H9 (cell line): ENCODE results near the gene ADGRA1. TPM values are rescaled to one million over a fixed set of nuclear protein-coding genes. Genes with fewer than 3 reads are reported as not detected.

Experiments used
- DNase-seq: peaks from one replicate; pipeline ENCODE4 v3.0.0-alpha.2; 2017
- H2AFZ ChIP-seq: one replicate; pipeline ENCODE4 v1.6.1; 2013; ENCODE audit warnings: mild to moderate bottlenecking, low read length, control low read depth, moderate library complexity
- H2AK5ac ChIP-seq: 2 replicates; pipeline ENCODE4 v1.6.1; 2013; ENCODE audit warnings: low read length, control low read depth, mixed read lengths; ENCODE audit not compliant: insufficient read length
- H2BK120ac ChIP-seq: one replicate; pipeline ENCODE4 v1.6.1; 2013; ENCODE audit warnings: low read depth, mild to moderate bottlenecking, low read length, control low read depth, inconsistent platforms; ENCODE audit not compliant: poor library complexity, severe bottlenecking
- H2BK12ac ChIP-seq: 2 replicates; pipeline ENCODE4 v1.6.1; 2013; ENCODE audit warnings: low read length, control low read depth, mixed read lengths, low read depth; ENCODE audit not compliant: insufficient read length
- H2BK15ac ChIP-seq: 2 replicates; pipeline ENCODE4 v1.6.1; 2013; ENCODE audit warnings: low read depth, low read length, control low read depth
- H2BK20ac ChIP-seq: one replicate; pipeline ENCODE4 v1.6.1; 2013; ENCODE audit warnings: low read depth, mild to moderate bottlenecking, low read length, control low read depth, inconsistent platforms; ENCODE audit not compliant: poor library complexity, severe bottlenecking
- H2BK5ac ChIP-seq: 2 replicates; pipeline ENCODE4 v1.6.1; 2013; ENCODE audit warnings: low read length, control low read depth, mixed read lengths; ENCODE audit not compliant: insufficient read length
- H3K14ac ChIP-seq: 2 replicates; pipeline ENCODE4 v1.6.1; 2013; ENCODE audit warnings: low read length, control low read depth; ENCODE audit not compliant: insufficient read depth
- H3K18ac ChIP-seq: 2 replicates; pipeline ENCODE4 v1.6.1; 2013; ENCODE audit warnings: low read depth, mild to moderate bottlenecking, mixed read lengths, low read length, control low read depth; ENCODE audit not compliant: insufficient read length
- H3K23ac ChIP-seq: 2 replicates; pipeline ENCODE4 v1.6.1; 2013; ENCODE audit warnings: low read length, control low read depth, mixed read lengths, low read depth; ENCODE audit not compliant: insufficient read length
- H3K23me2 ChIP-seq: 2 replicates; pipeline ENCODE4 v1.6.1; 2013; ENCODE audit warnings: low read depth, mild to moderate bottlenecking, mixed read lengths, low read length, control low read depth; ENCODE audit not compliant: insufficient read length, poor library complexity, severe bottlenecking
- H3K27ac ChIP-seq: 2 replicates; pipeline ENCODE4 v1.5.1; 2013; ENCODE audit warnings: low read length, control low read depth, mixed read lengths, low read depth; ENCODE audit not compliant: insufficient read length
- H3K27me3 ChIP-seq: 2 replicates; pipeline ENCODE4 v1.6.1; 2013; ENCODE audit warnings: low read length, control low read depth, inconsistent platforms; ENCODE audit not compliant: insufficient read depth
- H3K4ac ChIP-seq: 2 replicates; pipeline ENCODE4 v1.6.1; 2013; ENCODE audit warnings: low read depth, mild to moderate bottlenecking, control low read depth, inconsistent platforms, low read length, moderate library complexity
- H3K4me1 ChIP-seq: 2 replicates; pipeline ENCODE4 v1.6.1; 2013; ENCODE audit warnings: low read length, control low read depth, inconsistent platforms; ENCODE audit not compliant: insufficient read depth
- H3K4me2 ChIP-seq: 2 replicates; pipeline ENCODE4 v1.6.1; 2013; ENCODE audit warnings: low read length, control low read depth, mixed read lengths; ENCODE audit not compliant: insufficient read length, insufficient read depth
- H3K56ac ChIP-seq: 2 replicates; pipeline ENCODE4 v1.6.1; 2013; ENCODE audit warnings: low read depth, mild to moderate bottlenecking, mixed read lengths, low read length, control low read depth; ENCODE audit not compliant: insufficient read length
- H3K79me1 ChIP-seq: 2 replicates; pipeline ENCODE4 v1.6.1; 2013; ENCODE audit warnings: low read depth, mild to moderate bottlenecking, moderate library complexity, low read length, control low read depth, inconsistent platforms; ENCODE audit not compliant: insufficient read depth, poor library complexity, severe bottlenecking
- H3K79me2 ChIP-seq: 2 replicates; pipeline ENCODE4 v1.6.1; 2013; ENCODE audit warnings: low read length, control low read depth, inconsistent platforms; ENCODE audit not compliant: insufficient read depth
- H3K9ac ChIP-seq: 2 replicates; pipeline ENCODE4 v1.6.1; 2013; ENCODE audit warnings: low read length, control low read depth, mixed read lengths; ENCODE audit not compliant: insufficient read length; ENCODE audit errors: extremely low read depth
- H3K9me3 ChIP-seq: one replicate; pipeline ENCODE4 v1.6.1; 2013; ENCODE audit warnings: low read depth, low read length, inconsistent platforms; ENCODE audit not compliant: control insufficient read depth
- H3T11ph ChIP-seq: one replicate; pipeline ENCODE4 v1.6.1; 2013; ENCODE audit warnings: mild to moderate bottlenecking, low read length, control low read depth, inconsistent platforms
- H4K20me1 ChIP-seq: one replicate; pipeline ENCODE4 v1.6.1; 2013; ENCODE audit not compliant: control insufficient read depth, insufficient read length, insufficient read depth
- H4K5ac ChIP-seq: 2 replicates; pipeline ENCODE4 v1.6.1; 2013; ENCODE audit warnings: low read depth, mild to moderate bottlenecking, mixed read lengths, low read length, control low read depth; ENCODE audit not compliant: insufficient read length
- H4K8ac ChIP-seq: replicated peaks from 2 replicates; pipeline ENCODE4 v1.6.1; 2013; ENCODE audit warnings: low read length, control low read depth, mixed read lengths, low read depth; ENCODE audit not compliant: insufficient read length
- H4K91ac ChIP-seq: 2 replicates; pipeline ENCODE4 v1.6.1; 2013; ENCODE audit warnings: low read depth, mild to moderate bottlenecking, moderate library complexity, mixed read lengths, low read length, control low read depth; ENCODE audit not compliant: insufficient read length
- H3K27ac Mint-ChIP-seq, 3 experiments: 2 replicates in 2 of 3; 3 replicates in 1 of 3; pipeline ENCODE4 v1.8.0; 2020 to 2021; ENCODE audit warnings: mixed read lengths in 3 of 3, mild to moderate bottlenecking in 1 of 3, moderate library complexity in 1 of 3
- H3K27me3 Mint-ChIP-seq: 2 replicates; pipeline ENCODE4 v1.8.0; 2021; ENCODE audit warnings: low read depth, mild to moderate bottlenecking, moderate library complexity, mixed read lengths
- H3K36me3 Mint-ChIP-seq, 3 experiments: 2 replicates in 2 of 3; 3 replicates in 1 of 3; pipeline ENCODE4 v1.8.0; 2020 to 2021; ENCODE audit warnings: low read depth in 3 of 3, mixed read lengths in 3 of 3; ENCODE audit not compliant: insufficient read depth in 1 of 3
- H3K4me1 Mint-ChIP-seq, 2 experiments: 2 replicates each; pipeline ENCODE4 v1.8.0; 2020; ENCODE audit warnings: mixed read lengths in 2 of 2
- H3K4me3 Mint-ChIP-seq, 2 experiments: 2 replicates in 1 of 2; 3 replicates in 1 of 2; pipeline ENCODE4 v1.8.0; 2020 to 2021; ENCODE audit warnings: mild to moderate bottlenecking in 2 of 2, mixed read lengths in 2 of 2, moderate library complexity in 1 of 2
- H3K9me3 Mint-ChIP-seq, 2 experiments: 2 replicates in 1 of 2; 3 replicates in 1 of 2; pipeline ENCODE4 v1.8.0; 2020; ENCODE audit warnings: mild to moderate bottlenecking in 2 of 2, mixed read lengths in 2 of 2, moderate library complexity in 1 of 2
- CTCF ChIP-seq: fragments of 200-600 bp; sonication (generic); conservative IDR thresholded peaks from 3 replicates; pipeline ENCODE4 v1.8.0; 2021; ENCODE audit warnings: antibody characterized with exemption, mild to moderate bottlenecking
- WGBS: extraction: QIAGEN DNeasy Blood & Tissue Kit; methylation state at CpG from one replicate; pipeline ENCODE4 v1.1.7; 2013; ENCODE audit warnings: missing lambda C conversion rate, low lambda C conversion rate, mixed read lengths; ENCODE audit not compliant: insufficient read length; ENCODE audit errors: extremely low coverage; 5-methylcytosine and 5-hydroxymethylcytosine counted together
- total RNA-seq: library from RNA; stranded (reverse); gene quantifications from 2 replicates; pipeline ENCODE4 v1.2.1, GENCODE V29; 2021

The ADGRA1 gene
- total RNA-seq, 1 experiment from 2014 or later, result 0.11 TPM

- H2BK20ac ChIP-seq, result no peak overlapping the region
- H4K91ac ChIP-seq, result no peak overlapping the region
- Mint-ChIP-seq H3K36me3 (no peaks in the 10 kb centered on the region), H3K9me3 (no peaks in the 10 kb centered on the region), H3K4me1 (peaks cover 4 to 9% of the 10 kb centered on the region in 2 experiments; a peak in 2 of 4 replicates), H3K27me3 (peaks cover 40% of the 10 kb centered on the region), H3K27ac (no peak overlapping the region), H3K4me3 (no peak overlapping the region)
- H4K20me1 ChIP-seq, result peaks cover 4% of the 10 kb centered on the region
- no peaks in the 10 kb centered on the region for H3K23me2 ChIP-seq
- H3K56ac ChIP-seq, result no peak overlapping the region
- no peak overlapping the region for H3K23ac ChIP-seq
- no peaks in the 10 kb centered on the region for H3K79me2 ChIP-seq
- H2BK120ac ChIP-seq, result no peak overlapping the region
- no peak overlapping the region for H2BK5ac ChIP-seq
- no peak overlapping the region for H3K4me2 ChIP-seq
- H3K27ac ChIP-seq, result no peak overlapping the region
- no peak overlapping the region for H4K5ac ChIP-seq
- no peak for TF ChIP-seq CTCF
- H4K8ac ChIP-seq, result no peak overlapping the region
- no peaks in the 10 kb centered on the region for H3K9me3 ChIP-seq
- no peaks in the 10 kb centered on the region for H3K4me1 ChIP-seq
- no peak overlapping the region for H2AFZ ChIP-seq
- H3T11ph ChIP-seq, result no peak overlapping the region
- no peak overlapping the region for H2AK5ac ChIP-seq
- no peak overlapping the region for H3K9ac ChIP-seq
- no CpG with 5 or more reads among the region's 17 CpGs for WGBS
- DNase-seq, result no peak
- no peaks in the 10 kb centered on the region; the same call in 1 of the 2 replicates for H3K27me3 ChIP-seq
- H3K79me1 ChIP-seq, result no peaks in the 10 kb centered on the region
- no peak overlapping the region for H2BK12ac ChIP-seq
- H3K14ac ChIP-seq, result no peak overlapping the region
- no peak overlapping the region for H2BK15ac ChIP-seq
- H3K18ac ChIP-seq, result no peak overlapping the region
- H3K4ac ChIP-seq, result no peak overlapping the region
Observed at GRCh38 chr10:133094866-133095265, 7.1 kb downstream of the ADGRA1 start.
